Pericardium fibroblast (primary cell): ENCODE results near the gene OR6V1. TPM values are rescaled to one million over a fixed set of nuclear protein-coding genes. Genes with fewer than 3 reads are reported as not detected.

Experiments used
- total RNA-seq: library from RNA; depleted of rRNA; stranded (reverse); fragments of >200 nt; gene quantifications from 2 replicates; pipeline ENCODE4 v1.2.3, GENCODE V29; 2015

Gene OR6V1, protein sequence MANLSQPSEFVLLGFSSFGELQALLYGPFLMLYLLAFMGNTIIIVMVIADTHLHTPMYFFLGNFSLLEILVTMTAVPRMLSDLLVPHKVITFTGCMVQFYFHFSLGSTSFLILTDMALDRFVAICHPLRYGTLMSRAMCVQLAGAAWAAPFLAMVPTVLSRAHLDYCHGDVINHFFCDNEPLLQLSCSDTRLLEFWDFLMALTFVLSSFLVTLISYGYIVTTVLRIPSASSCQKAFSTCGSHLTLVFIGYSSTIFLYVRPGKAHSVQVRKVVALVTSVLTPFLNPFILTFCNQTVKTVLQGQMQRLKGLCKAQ
- total RNA-seq, result not detected in 2 replicates

DNA sequence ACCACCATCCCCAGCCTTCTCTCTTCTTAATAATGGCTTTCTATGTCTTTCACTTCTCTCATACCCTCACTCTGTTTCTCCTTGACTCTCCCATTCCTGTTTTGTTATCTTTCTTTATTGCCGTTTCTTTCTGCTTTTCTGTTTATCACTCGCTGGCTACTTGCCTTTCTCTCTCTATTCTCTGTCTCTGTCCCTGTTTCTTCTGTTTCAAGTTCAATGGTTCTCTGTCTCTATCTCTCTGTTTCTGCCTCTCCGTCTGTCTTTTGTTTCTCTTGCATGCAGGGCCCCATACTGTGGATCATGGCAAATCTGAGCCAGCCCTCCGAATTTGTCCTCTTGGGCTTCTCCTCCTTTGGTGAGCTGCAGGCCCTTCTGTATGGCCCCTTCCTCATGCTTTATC is at the start of gene OR6V1:
Gene OR6V1 (plus strand): TSS at position 301 of the 400 bp plus-strand sequence. CDS start 0 bp downstream, at position 301.

DNA sequence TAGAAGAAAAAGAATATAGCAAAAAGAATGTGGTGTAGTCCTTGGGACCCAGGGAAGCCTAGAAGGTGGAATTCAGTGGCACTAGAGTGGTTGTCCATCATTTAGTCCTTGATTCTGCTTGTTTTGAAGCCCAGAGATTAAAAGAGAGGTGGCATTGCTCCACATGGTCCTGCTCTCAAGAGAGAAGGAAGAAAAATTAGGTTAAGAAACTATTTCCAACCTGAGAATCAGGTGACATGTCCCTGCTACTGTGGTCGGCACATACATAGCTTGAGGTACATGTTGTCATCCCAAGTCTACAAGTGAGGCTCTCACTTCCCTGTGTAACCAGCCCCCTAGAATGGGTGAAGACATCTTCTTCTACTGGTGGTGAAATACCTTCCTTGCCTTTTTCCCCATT is 25.1 kb upstream of the OR6V1 start, which contains the start of gene OR9A2:
Gene OR9A2 (minus strand): TSS at position 101 of the 400 bp plus-strand sequence. CDS start 0 bp downstream, at position 101.

Other genes starting within 250 kb of the OR6V1 start
- gene EPHB6, start 197.3 kb upstream of the OR6V1 start, total RNA-seq, result 32.3 and 42.5 TPM in 2 replicates
- not detected in 2 replicates for gene TRPV6, start 166.6 kb upstream of the OR6V1 start, total RNA-seq
- not detected in 2 replicates for gene TRPV5, start 118.6 kb upstream of the OR6V1 start, total RNA-seq
- not detected in 2 replicates for gene LLCFC1, start 112.9 kb upstream of the OR6V1 start, total RNA-seq
- not detected in 2 replicates for gene KEL, start 90.0 kb upstream of the OR6V1 start, total RNA-seq
- gene OR9A2, start 25.2 kb upstream of the OR6V1 start, total RNA-seq, result not detected in 2 replicates
- not detected in 2 replicates for gene PIP, start 79.7 kb downstream of the OR6V1 start, total RNA-seq
- gene TAS2R39, start 131.1 kb downstream of the OR6V1 start, total RNA-seq, result not detected in 2 replicates
- not detected in 2 replicates for gene TAS2R40, start 169.7 kb downstream of the OR6V1 start, total RNA-seq
- 108 and 156 TPM in 2 replicates for gene GSTK1, start 211.1 kb downstream of the OR6V1 start, total RNA-seq
- not detected in 2 replicates for gene TMEM139, start 232.6 kb downstream of the OR6V1 start, total RNA-seq
- gene CASP2, start 236.0 kb downstream of the OR6V1 start, total RNA-seq, result 10.9 and 12.5 TPM in 2 replicates